GM19395 (cell line): Measurements from ENCODE around the gene SLC35G1.

ENCODE experiments used
- ATAC-seq: cut with Tn5 transposase; IDR thresholded peaks from one replicate; pipeline ENCODE4 v1.9.1; 2021; ENCODE audit warnings: mild to moderate bottlenecking, moderate library complexity; ENCODE audit not compliant: unreplicated experiment

SLC35G1 gene

GRCh38 chr10:93947524-93947923 lies 53.7 kb downstream of the SLC35G1 start:
- ATAC-seq, result no peak

GRCh38 chr10:93951905-93952304 lies 58.1 kb downstream of the SLC35G1 start:
- no peak for ATAC-seq
